ENCODE data around the gene MLLT3. TPM values are rescaled to one million over a fixed set of nuclear protein-coding genes. Genes with fewer than 3 reads are reported as not detected.
A peak's percentile ranks its signal among the peaks of the same experiment; 100 is the strongest.

MLLT3 gene
- total RNA-seq, 4 donors from 2014 or later: 2.1 to 30.4 (median 14.0) TPM

DNA sequence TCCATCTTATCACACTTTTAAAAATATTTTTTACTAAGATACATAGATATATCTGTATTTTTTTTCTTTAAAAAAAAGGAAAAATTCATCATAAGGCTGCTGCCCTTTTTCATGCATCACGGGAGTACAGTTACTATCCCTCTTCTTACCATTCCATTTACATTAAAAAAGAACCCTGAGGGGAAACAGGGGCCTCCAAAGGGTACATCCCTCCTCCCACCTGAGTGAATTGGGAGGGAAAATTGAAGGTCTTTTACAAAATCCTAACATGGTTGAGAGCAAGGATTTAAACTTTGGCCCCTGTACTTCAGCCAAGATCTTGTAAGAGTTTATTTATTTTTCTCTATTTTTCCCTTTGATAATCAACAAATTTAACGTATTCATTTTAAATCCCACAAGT is 319.2 kb downstream of the MLLT3 start:
- no peaks in the 10 kb centered on the region for H3K27me3 ChIP-seq
- H3K9me3 ChIP-seq: no peaks in the 10 kb centered on the region
- DNase-seq: no peak
- H3K36me3 ChIP-seq: no peaks in the 10 kb centered on the region
- H3K4me3 ChIP-seq: no peak overlapping the region
- H3K27ac ChIP-seq: no peak overlapping the region
- H3K4me1 ChIP-seq: peaks cover 0 to 2% of the 10 kb centered on the region in 2 donors
- TF ChIP-seq CTCF (IDR thresholded peaks at IDR 0.05) (no peak), POLR2A (IDR thresholded peaks at IDR 0.05) (no peak)
- intact Hi-C loops (cut with DNase I; ENCODE audit: low total_unique reads): no loop called here

- intact Hi-C loops (cut with DNase I; ENCODE audit: low total_unique reads): no loop called here
- Histone ChIP-seq H3K36me3 (no peaks in the 10 kb centered on the region), H3K4me1 (peaks cover 0 to 4% of the 10 kb centered on the region in 2 donors), H3K27ac (no peak overlapping the region), H3K4me3 (no peak overlapping the region), H3K27me3 (no peaks in the 10 kb centered on the region), H3K9me3 (no peaks in the 10 kb centered on the region)
- no peak for DNase-seq
- no peak for TF ChIP-seq POLR2A (IDR thresholded peaks at IDR 0.05)
- TF ChIP-seq CTCF (IDR thresholded peaks at IDR 0.05): no peak
Observed at GRCh38 chr9:20302197-20302596, 320.1 kb downstream of the MLLT3 start.

DNA sequence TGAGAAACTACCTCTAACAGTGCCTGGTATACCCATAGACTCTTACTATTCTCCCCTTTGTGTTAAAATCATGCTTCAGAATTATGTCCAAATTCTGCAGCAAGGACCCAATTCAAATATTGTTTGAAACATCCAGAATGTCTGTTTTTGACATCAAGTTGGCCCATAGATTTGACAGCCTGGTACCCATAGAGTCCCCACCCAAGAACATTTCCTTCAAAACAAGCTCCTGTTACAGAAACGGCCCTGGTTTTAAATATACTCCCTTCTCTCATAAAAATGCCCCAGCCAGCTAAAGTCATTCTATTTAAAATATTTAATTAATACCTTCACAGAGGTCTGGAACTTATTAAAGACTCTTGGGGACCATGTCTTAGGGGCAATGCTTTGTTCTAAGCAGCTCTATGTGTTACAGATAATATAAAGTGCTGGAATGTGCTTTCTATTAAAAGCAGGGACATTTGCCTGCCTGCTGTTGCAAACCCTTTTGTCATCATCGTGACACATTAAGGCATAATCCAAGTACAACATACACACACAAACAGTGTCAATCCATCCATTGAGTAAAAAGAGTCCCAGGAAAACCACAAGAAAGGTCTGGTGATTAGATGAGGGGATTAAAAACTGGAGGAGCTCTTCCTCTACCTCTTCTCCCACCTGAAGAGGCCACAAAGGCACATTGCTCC is 321.7 kb downstream of the MLLT3 start:
- intact Hi-C loops (cut with DNase I; ENCODE audit: low total_unique reads): no loop called here
- Histone ChIP-seq H3K27me3 (no peaks in the 10 kb centered on the region), H3K4me3 (no peak overlapping the region), H3K36me3 (no peaks in the 10 kb centered on the region), H3K4me1 (peaks cover 0 to 4% of the 10 kb centered on the region in 2 donors), H3K9me3 (no peaks in the 10 kb centered on the region), H3K27ac (no peak overlapping the region)
- DNase-seq: no peak
- TF ChIP-seq POLR2A (IDR thresholded peaks at IDR 0.05): no peak
- TF ChIP-seq CTCF (IDR thresholded peaks at IDR 0.05): no peak

DNA sequence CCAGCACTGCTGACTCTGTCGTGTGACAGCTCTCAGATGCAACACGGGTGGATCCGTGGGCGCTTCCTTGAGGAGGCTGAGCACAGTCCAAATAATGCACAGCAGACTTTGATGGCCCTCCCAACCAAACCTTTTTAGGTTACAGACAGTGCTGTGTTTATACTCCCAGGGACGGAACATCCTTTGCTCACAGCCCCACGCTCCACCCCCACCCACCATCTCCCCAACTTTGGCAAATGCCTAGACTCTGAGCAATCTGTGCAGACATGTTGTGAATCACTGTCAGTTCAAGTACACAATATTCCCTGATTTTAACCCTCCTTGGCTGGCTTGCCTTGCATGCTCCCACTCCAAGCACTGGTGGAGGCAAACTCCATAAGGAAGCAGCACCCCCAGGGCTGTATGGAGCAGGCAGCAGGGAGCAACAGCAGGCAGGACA is 324.6 kb downstream of the MLLT3 start:
- Histone ChIP-seq H3K27me3 (no peaks in the 10 kb centered on the region), H3K36me3 (no peaks in the 10 kb centered on the region), H3K27ac (peak overlapping the region; percentile 72 to 81), H3K4me3 (no peak overlapping the region), H3K9me3 (no peaks in the 10 kb centered on the region), H3K4me1 (peaks cover 0 to 4% of the 10 kb centered on the region in 2 donors)
- peak; percentile 63 to 88 for DNase-seq
- intact Hi-C loops (cut with DNase I; ENCODE audit: low total_unique reads): no loop called here
- TF ChIP-seq CTCF (IDR thresholded peaks at IDR 0.05) (no peak), POLR2A (IDR thresholded peaks at IDR 0.05) (no peak)

DNA sequence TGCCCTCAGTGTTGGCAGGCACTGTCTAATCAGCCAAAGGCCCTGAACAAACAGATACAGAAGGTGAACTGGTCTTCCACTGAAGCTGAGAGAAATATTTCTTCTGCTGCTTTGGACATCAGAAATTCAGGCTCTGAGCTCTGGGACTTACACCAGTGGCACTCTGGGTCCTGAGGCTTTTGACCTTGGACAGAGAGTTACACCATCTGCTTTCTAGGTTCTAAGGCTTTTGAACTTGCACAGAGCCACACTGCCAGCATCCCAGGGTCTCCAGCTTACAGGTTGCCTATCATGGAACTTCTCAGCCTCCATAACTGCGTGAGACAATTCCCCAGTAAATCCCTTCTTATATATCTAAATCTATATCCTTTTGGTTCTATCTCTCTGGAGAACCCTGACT is 326.7 kb downstream of the MLLT3 start:
- Histone ChIP-seq H3K27me3 (no peaks in the 10 kb centered on the region), H3K4me3 (no peak overlapping the region), H3K4me1 (peaks cover 0 to 4% of the 10 kb centered on the region in 2 donors), H3K36me3 (no peaks in the 10 kb centered on the region), H3K9me3 (no peaks in the 10 kb centered on the region), H3K27ac (peak overlapping the region; percentile 8 to 21)
- DNase-seq: no peak
- intact Hi-C loops (cut with DNase I; ENCODE audit: low total_unique reads): no loop called here
- TF ChIP-seq POLR2A (IDR thresholded peaks at IDR 0.05) (no peak), CTCF (IDR thresholded peaks at IDR 0.05) (no peak)

All from uterus (tissue), 4 donors.